HEK293 (cell line): ENCODE results near the gene PDIA6.

ENCODE experiments used
- CTCF ChIA-PET: fragments of 350-600 bp; formaldehyde crosslinking; extraction: SDS; loops from one replicate; lab custom pipeline; 2021; ENCODE audit warnings: antibody characterized with exemption; lab: Yijun Ruan, JAX
- POLR2A ChIA-PET: fragments of 300-600 bp; formaldehyde crosslinking; extraction: SDS; loops from one replicate; lab custom pipeline; 2020; ENCODE audit warnings: antibody characterized with exemption, inconsistent platforms; lab: Yijun Ruan, JAX
- H3K27ac ChIP-seq: fragments of 200-500 bp; sonication (Bioruptor generic); 2 replicates; pipeline ENCODE4 v1.5.1; 2014; ENCODE audit warnings: low read depth, low read length, control low read depth, inconsistent platforms; ENCODE audit errors: extremely low read depth
- H3K36me3 ChIP-seq, 2 experiments: fragments of 200-500 bp in 1 of 2; sonication (Bioruptor generic) in 1 of 2; 1 replicate in 1 of 2; 2 replicates in 1 of 2; pipeline ENCODE4 v1.5.1; 2014 to 2017; ENCODE audit warnings: inconsistent platforms in 2 of 2, low read length in 2 of 2; ENCODE audit not compliant: control insufficient read depth in 2 of 2, insufficient read depth in 1 of 2
- H3K4me1 ChIP-seq: fragments of 200-500 bp; sonication (Bioruptor generic); 2 replicates; pipeline ENCODE4 v1.5.1; 2014; ENCODE audit warnings: mild to moderate bottlenecking, low read length, inconsistent platforms; ENCODE audit not compliant: control insufficient read depth, insufficient read depth
- H3K4me3 ChIP-seq: 2 replicates; pipeline ENCODE4 v1.5.1; 2011; ENCODE audit warnings: low read depth, mild to moderate bottlenecking, control low read depth, low read length, moderate library complexity
- H3K9me3 ChIP-seq: fragments of 200-500 bp; sonication (Bioruptor generic); 2 replicates; pipeline ENCODE4 v1.5.1; 2014; ENCODE audit warnings: low read depth, low read length, inconsistent platforms; ENCODE audit not compliant: control insufficient read depth, insufficient read depth
- HOXA7 ChIP-seq: sonication (generic); formaldehyde crosslinking; IDR thresholded peaks from 2 replicates; pipeline ENCODE4 v1.8.1; 2022; ENCODE audit warnings: missing genetic modification reagents, borderline replicate concordance
- HOXC10 ChIP-seq: sonication (generic); formaldehyde crosslinking; IDR thresholded peaks from 2 replicates; pipeline ENCODE4 v1.8.1; 2023; ENCODE audit warnings: mild to moderate bottlenecking, missing genetic modification reagents
- OVOL3 ChIP-seq: fragments of 450-650 bp; formaldehyde crosslinking; IDR thresholded peaks from 2 replicates; pipeline ENCODE4 v1.5.1; 2016; ENCODE audit warnings: missing biosample characterization, missing genetic modification characterization
- SETDB1 ChIP-seq: IDR thresholded peaks from one replicate; pipeline ENCODE4 v1.6.1; 2017; ENCODE audit warnings: mild to moderate bottlenecking, low read length, moderate library complexity, mixed read lengths; ENCODE audit not compliant: insufficient read length
- WT1 ChIP-seq: fragments of 450-650 bp; formaldehyde crosslinking; IDR thresholded peaks from 2 replicates; pipeline ENCODE4 v1.5.1; 2016; ENCODE audit warnings: missing biosample characterization, missing genetic modification characterization
- ZBTB48 ChIP-seq: fragments of 450-650 bp; formaldehyde crosslinking; IDR thresholded peaks from 2 replicates; pipeline ENCODE4 v1.5.1; 2016; ENCODE audit warnings: missing biosample characterization, missing genetic modification characterization
- ZBTB7A ChIP-seq: fragments of 450-650 bp; formaldehyde crosslinking; IDR thresholded peaks from 2 replicates; pipeline ENCODE4 v1.5.1; 2016; ENCODE audit warnings: low read depth, missing biosample characterization, missing genetic modification characterization
- ZFP69B ChIP-seq: fragments of 450-650 bp; formaldehyde crosslinking; IDR thresholded peaks from 2 replicates; pipeline ENCODE4 v1.5.1; 2016; ENCODE audit warnings: missing biosample characterization, missing genetic modification characterization
- ZIC2 ChIP-seq: fragments of 450-650 bp; formaldehyde crosslinking; IDR thresholded peaks from 2 replicates; pipeline ENCODE4 v1.5.1; 2016; ENCODE audit warnings: missing biosample characterization, missing genetic modification characterization
- ZNF132 ChIP-seq: fragments of 450-650 bp; formaldehyde crosslinking; IDR thresholded peaks from 2 replicates; pipeline ENCODE4 v1.5.1; 2017; ENCODE audit warnings: missing biosample characterization, missing genetic modification characterization, borderline replicate concordance
- ZNF2 ChIP-seq: fragments of 450-650 bp; formaldehyde crosslinking; IDR thresholded peaks from 2 replicates; pipeline ENCODE4 v1.5.1; 2016; ENCODE audit warnings: missing biosample characterization, missing genetic modification characterization
- ZNF24 ChIP-seq: fragments of 450-650 bp; formaldehyde crosslinking; IDR thresholded peaks from 2 replicates; pipeline ENCODE4 v1.5.1; 2016; ENCODE audit warnings: missing biosample characterization, missing genetic modification characterization
- ZNF398 ChIP-seq: fragments of 450-650 bp; formaldehyde crosslinking; IDR thresholded peaks from 2 replicates; pipeline ENCODE4 v1.5.1; 2017; ENCODE audit warnings: missing biosample characterization, missing genetic modification characterization
- ZNF416 ChIP-seq: fragments of 450-650 bp; formaldehyde crosslinking; IDR thresholded peaks from 2 replicates; pipeline ENCODE4 v1.5.1; 2016; ENCODE audit warnings: missing biosample characterization, missing genetic modification characterization
- ZNF548 ChIP-seq: fragments of 450-650 bp; formaldehyde crosslinking; IDR thresholded peaks from 2 replicates; pipeline ENCODE4 v1.5.1; 2016; ENCODE audit warnings: missing biosample characterization, missing genetic modification characterization
- ZNF549 ChIP-seq: fragments of 450-650 bp; IDR thresholded peaks from 2 replicates; pipeline ENCODE4 v1.5.1; 2018; ENCODE audit warnings: missing biosample characterization, missing genetic modification characterization, mild to moderate bottlenecking, inconsistent platforms, moderate library complexity
- ZNF555 ChIP-seq: fragments of 450-650 bp; formaldehyde crosslinking; conservative IDR thresholded peaks from 2 replicates; pipeline ENCODE4 v1.5.1; 2017; ENCODE audit warnings: missing biosample characterization, mild to moderate bottlenecking, missing genetic modification characterization, inconsistent platforms
- ZNF629 ChIP-seq: fragments of 450-650 bp; formaldehyde crosslinking; IDR thresholded peaks from 2 replicates; pipeline ENCODE4 v1.5.1; 2017; ENCODE audit warnings: missing biosample characterization, missing genetic modification characterization
- ZNF658 ChIP-seq: fragments of 450-650 bp; formaldehyde crosslinking; IDR thresholded peaks from 2 replicates; pipeline ENCODE4; 2016; ENCODE audit warnings: missing biosample characterization, missing genetic modification characterization
- ZNF664 ChIP-seq: fragments of 450-650 bp; formaldehyde crosslinking; IDR thresholded peaks from 2 replicates; pipeline ENCODE4 v1.5.1; 2016; ENCODE audit warnings: missing biosample characterization, missing genetic modification characterization
- ZNF791 ChIP-seq: fragments of 450-650 bp; formaldehyde crosslinking; IDR thresholded peaks from 2 replicates; pipeline ENCODE4 v1.5.1; 2016; ENCODE audit warnings: missing biosample characterization, missing genetic modification characterization

Gene PDIA6

GRCh38 chr2:10771786-10772185 lies 40.8 kb downstream of the PDIA6 start:
- CTCF ChIA-PET, result no interaction called here
- POLR2A ChIA-PET, result no interaction called here
- no peaks in the 10 kb centered on the region for H3K4me1 ChIP-seq
- no peak overlapping the region for H3K4me3 ChIP-seq
- no peak overlapping the region for H3K27ac ChIP-seq
- TF ChIP-seq HOXC10 (CRISPR knock-in tag) (no peak), ZNF664 (tag by site-specific recombination) (0 out of 2 replicates have a peak, but pooled peaks have one; percentile 6)
- no peaks in the 10 kb centered on the region for H3K9me3 ChIP-seq
- peaks cover 0 to under 1% of the 10 kb centered on the region in 2 experiments; a peak in 1 of 3 replicates for H3K36me3 ChIP-seq

GRCh38 chr2:10770956-10771750 lies 41.4 kb downstream of the PDIA6 start:
- ChIA-PET POLR2A (no interaction called here), CTCF (interaction anchor here (0.6 to 1.3 kb wide), 3 partner anchors 11 to 388 kb away, joined by 3 to 4 read pairs (median 3); no protein-coding TSS in a partner anchor)
- H3K36me3 ChIP-seq, result no peaks in the 10 kb centered on the region
- no peaks in the 10 kb centered on the region for H3K4me1 ChIP-seq
- H3K4me3 ChIP-seq, result no peak overlapping the region
- no peak overlapping the region for H3K27ac ChIP-seq
- no peaks in the 10 kb centered on the region for H3K9me3 ChIP-seq
- TF ChIP-seq ZNF416 (tag by site-specific recombination), result no peak
- TF ChIP-seq OVOL3 (tag by site-specific recombination), result no peak
- TF ChIP-seq ZNF629 (tag by site-specific recombination), result no peak
- no peak for TF ChIP-seq ZFP69B (tag by site-specific recombination)
- no peak for TF ChIP-seq WT1 (tag by site-specific recombination)
- no peak for TF ChIP-seq ZBTB7A
- TF ChIP-seq SETDB1, result no peak
- TF ChIP-seq ZNF24, result no peak
- no peak for TF ChIP-seq ZNF791
- no peak for TF ChIP-seq ZNF398
- TF ChIP-seq ZBTB48 (tag by site-specific recombination), result no peak
- no peak for TF ChIP-seq ZNF2 (tag by site-specific recombination)
- TF ChIP-seq ZNF658, result no peak
- TF ChIP-seq ZNF548 (tag by site-specific recombination), result no peak
- TF ChIP-seq HOXA7 (CRISPR knock-in tag), result no peak
- no peak for TF ChIP-seq ZNF555 (tag by site-specific recombination)

GRCh38 chr2:10768063-10768507 lies 44.5 kb downstream of the PDIA6 start:
- Histone ChIP-seq H3K27ac (no peak overlapping the region), H3K4me3 (no peak overlapping the region), H3K4me1 (no peaks in the 10 kb centered on the region), H3K9me3 (no peaks in the 10 kb centered on the region), H3K36me3 (no peaks in the 10 kb centered on the region)
- TF ChIP-seq ZNF132 (tag by site-specific recombination) (no peak), ZNF549 (tag by site-specific recombination) (no peak), ZIC2 (tag by site-specific recombination) (peak; percentile 74)
- ChIA-PET CTCF (no interaction called here), POLR2A (no interaction called here)
